ENCODE measurements around the gene SLC22A5. TPM values are rescaled to one million over a fixed set of nuclear protein-coding genes. Genes with fewer than 3 reads are reported as not detected.

The SLC22A5 gene
- total and polyA plus RNA-seq, 10 of the 15 experiments (the other 5 are each of a cell fraction or from before 2014, with no cell fraction given) = 1.1 to 4.4 (median 2.3) TPM

DNA sequence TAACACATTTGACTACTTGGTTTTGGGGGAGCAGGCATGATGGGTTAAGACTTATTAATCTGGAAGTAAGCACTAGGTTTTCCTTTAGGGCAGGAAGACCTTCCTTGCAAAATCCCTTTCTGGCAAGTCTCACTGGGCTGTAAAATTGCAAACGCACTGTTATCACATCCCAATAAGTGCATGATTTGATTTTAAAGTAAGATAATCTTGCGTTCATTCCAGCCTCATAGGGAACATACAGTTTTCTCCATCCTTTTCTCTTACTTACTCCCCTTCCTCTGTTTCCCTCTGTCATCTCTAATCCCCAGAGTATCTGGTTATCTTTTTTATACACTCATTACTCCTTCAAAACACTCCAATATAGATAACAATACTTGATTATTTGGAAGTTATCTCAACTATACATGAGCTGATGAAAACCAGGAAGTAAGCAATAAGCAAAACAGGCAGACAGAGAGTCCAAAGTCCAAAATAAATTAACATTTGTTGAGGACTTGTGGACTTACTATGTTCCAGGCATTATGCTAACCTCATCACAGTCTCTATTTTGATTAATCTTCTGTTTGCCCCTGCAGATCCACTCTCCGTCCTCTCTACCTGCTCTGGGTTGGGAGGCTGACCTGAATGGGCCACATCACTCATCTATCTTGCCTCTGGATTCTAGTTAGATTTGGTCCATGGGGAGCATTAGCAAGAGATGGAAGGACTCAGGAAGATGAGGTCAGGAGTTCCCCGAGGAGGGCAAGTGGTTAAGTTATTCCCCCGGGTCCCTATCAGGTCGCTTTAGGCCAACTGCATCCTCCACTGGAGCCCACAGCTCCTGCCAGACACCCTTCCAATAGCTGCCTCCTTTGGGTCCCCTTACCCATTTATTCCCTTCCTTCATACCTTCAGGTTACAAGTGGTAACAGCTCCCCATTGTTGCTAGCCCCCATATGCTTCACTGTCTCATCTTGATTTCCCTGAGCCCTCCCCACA is 60.2 kb downstream of the SLC22A5 start:
- no peak overlapping the region for H3K4me3 ChIP-seq
- no peaks in the 10 kb centered on the region for H4K20me1 ChIP-seq (ENCODE audit: control insufficient read depth, insufficient read depth)
- ChIA-PET CTCF (interaction anchor here (1.1 to 11.0 kb wide), 10 partner anchors 9 to 71 kb away, joined by 3 to 184 read pairs (median 8); partner anchors contain the start of gene IRF1), RAD21 (ENCODE audit: unreplicated experiment) (interaction anchor here (1.2 to 12.5 kb wide), 5 partner anchors 9 to 60 kb away, joined by 7 to 453 read pairs (median 146); partner anchors contain the start of gene IRF1), SMC1A (ENCODE audit: uncharacterized antibody, unreplicated experiment) (interaction anchor here (0.8 to 18.8 kb wide), 14 partner anchors 7 to 69 kb away, joined by 3 to 300 read pairs (median 15); partner anchors contain the start of gene IRF1), POLR2A (interaction anchor here (0.6 to 11.2 kb wide), 10 partner anchors 9 to 205 kb away, joined by 3 to 389 read pairs (median 11); partner anchors contain the start of gene IRF1)
- FAIRE-seq (no peak), DNase-seq (ENCODE audit: low read depth, low spot score) (no peak), ATAC-seq (no peak)
- H3K36me3 ChIP-seq (ENCODE audit: control insufficient read depth in 2 of 2, insufficient read depth in 2 of 2, low read length in 1 of 2) = peaks cover 7 to 20% of the 10 kb centered on the region in 2 experiments; a peak in 3 of 4 replicates
- H3K27ac ChIP-seq (ENCODE audit: control insufficient read depth, insufficient read depth) = peak overlapping the region; percentile 62
- intact Hi-C loops (cut with micrococcal nuclease; ENCODE audit: unreplicated experiment) = no loop called here
- in situ Hi-C loops (cut with MboI) = no loop called here
- no TSS peak for BruUV-seq (replicated peaks)
- H3K9ac ChIP-seq (ENCODE audit: control insufficient read depth, insufficient read depth, low read length) = no peak overlapping the region
- peaks cover 85% of the 10 kb centered on the region for H3K79me2 ChIP-seq (ENCODE audit: control insufficient read depth, insufficient read depth, low read length)
- peaks cover 63% of the 10 kb centered on the region for H3K4me1 ChIP-seq (ENCODE audit: control insufficient read depth, insufficient read depth, low read length)
- TF ChIP-seq DPF2 (IDR thresholded peaks at IDR 0.05) (peak; percentile 83), MTA3 (IDR thresholded peaks at IDR 0.05; ENCODE audit: borderline replicate concordance, low read length) (no peak), MTA2 (IDR thresholded peaks at IDR 0.05; ENCODE audit: low read depth) (peak; percentile 24; the same call in 1 of the 2 replicates), RB1 (IDR thresholded peaks at IDR 0.05; ENCODE audit: borderline replicate concordance) (no peak), IKZF1 (conservative IDR thresholded peaks at IDR 0.05) (peak; percentile 48), MEF2B (IDR thresholded peaks at IDR 0.05; ENCODE audit: partially characterized antibody, poor library complexity, severe bottlenecking) (peak; percentile 18), HDAC2 (IDR thresholded peaks at IDR 0.05) (no peak), NR2F1 (conservative IDR thresholded peaks at IDR 0.05) (peak; percentile 51)
- TF ChIP-seq, protein P1, sequence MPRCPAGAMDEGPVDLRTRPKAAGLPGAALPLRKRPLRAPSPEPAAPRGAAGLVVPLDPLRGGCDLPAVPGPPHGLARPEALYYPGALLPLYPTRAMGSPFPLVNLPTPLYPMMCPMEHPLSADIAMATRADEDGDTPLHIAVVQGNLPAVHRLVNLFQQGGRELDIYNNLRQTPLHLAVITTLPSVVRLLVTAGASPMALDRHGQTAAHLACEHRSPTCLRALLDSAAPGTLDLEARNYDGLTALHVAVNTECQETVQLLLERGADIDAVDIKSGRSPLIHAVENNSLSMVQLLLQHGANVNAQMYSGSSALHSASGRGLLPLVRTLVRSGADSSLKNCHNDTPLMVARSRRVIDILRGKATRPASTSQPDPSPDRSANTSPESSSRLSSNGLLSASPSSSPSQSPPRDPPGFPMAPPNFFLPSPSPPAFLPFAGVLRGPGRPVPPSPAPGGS (IDR thresholded peaks at IDR 0.05; ENCODE audit: borderline replicate concordance, insufficient read depth, low read depth, low read length, poor library complexity, severe bottlenecking) = no peak
- TF ChIP-seq, protein P2, sequence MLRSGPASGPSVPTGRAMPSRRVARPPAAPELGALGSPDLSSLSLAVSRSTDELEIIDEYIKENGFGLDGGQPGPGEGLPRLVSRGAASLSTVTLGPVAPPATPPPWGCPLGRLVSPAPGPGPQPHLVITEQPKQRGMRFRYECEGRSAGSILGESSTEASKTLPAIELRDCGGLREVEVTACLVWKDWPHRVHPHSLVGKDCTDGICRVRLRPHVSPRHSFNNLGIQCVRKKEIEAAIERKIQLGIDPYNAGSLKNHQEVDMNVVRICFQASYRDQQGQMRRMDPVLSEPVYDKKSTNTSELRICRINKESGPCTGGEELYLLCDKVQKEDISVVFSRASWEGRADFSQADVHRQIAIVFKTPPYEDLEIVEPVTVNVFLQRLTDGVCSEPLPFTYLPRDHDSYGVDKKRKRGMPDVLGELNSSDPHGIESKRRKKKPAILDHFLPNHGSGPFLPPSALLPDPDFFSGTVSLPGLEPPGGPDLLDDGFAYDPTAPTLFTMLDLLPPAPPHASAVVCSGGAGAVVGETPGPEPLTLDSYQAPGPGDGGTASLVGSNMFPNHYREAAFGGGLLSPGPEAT (IDR thresholded peaks at IDR 0.05; ENCODE audit: low read depth) = peak; percentile 23; the same call in 1 of the 2 replicates
- 31% methylated on average over 6 of the region's 6 CpGs for WGBS (ENCODE audit: insufficient coverage, insufficient replicate concordance, low lambda C conversion rate, missing lambda C conversion rate)
- no peaks in the 10 kb centered on the region for H3K27me3 ChIP-seq (replicated peaks in 1 of 2; ENCODE audit: control insufficient read depth in 2 of 2, insufficient read depth in 2 of 2, low read length in 1 of 2)
- no peak overlapping the region for H2AFZ ChIP-seq (ENCODE audit: control insufficient read depth, low read depth, low read length)
- H3K9me3 ChIP-seq (replicated peaks; ENCODE audit: control insufficient read depth, insufficient read depth, low read length) = peaks cover 2% of the 10 kb centered on the region; the same call in 2 of the 3 replicates
- H3K4me2 ChIP-seq (ENCODE audit: control insufficient read depth, insufficient read depth) = peak overlapping the region; percentile 26; the same call in 1 of the 2 replicates

All from GM12878 (cell line).